Activated naive CD4-positive, alpha-beta T cell treated with anti-CD3 and anti-CD28 coated beads, Interleukin-2, amount 50 U/mL, for 16 hours (primary cell): Measurements from ENCODE around the gene HKDC1.

ENCODE experiments used
- DNase-seq: peaks from one replicate; pipeline ENCODE4 v3.0.0-alpha.2; 2020

HKDC1 gene

GRCh38 chr10:69216577-69217118, 3.5 kb upstream of the HKDC1 start:
- DNase-seq: no peak

- DNase-seq: no peak
Observed at GRCh38 chr10:69217119-69217754, 2.9 kb upstream of the HKDC1 start.

GRCh38 chr10:69218831-69219230, 1.3 kb upstream of the HKDC1 start:
- no peak for DNase-seq

- DNase-seq: no peak
Observed at GRCh38 chr10:69220507-69220906, 375 bp downstream of the HKDC1 start.

- peak; percentile 65 for DNase-seq
Observed at GRCh38 chr10:69222157-69223027, 2.3 kb downstream of the HKDC1 start.

GRCh38 chr10:69223028-69223342, 2.9 kb downstream of the HKDC1 start:
- no peak for DNase-seq

GRCh38 chr10:69224862-69225657, 4.9 kb downstream of the HKDC1 start:
- no peak for DNase-seq

- DNase-seq: no peak
Observed at GRCh38 chr10:69225681-69226080, 5.5 kb downstream of the HKDC1 start.

GRCh38 chr10:69226919-69227450, 6.9 kb downstream of the HKDC1 start:
- no peak for DNase-seq

- DNase-seq: no peak
Observed at GRCh38 chr10:69228151-69228550, 8.0 kb downstream of the HKDC1 start.

GRCh38 chr10:69229616-69229916, 9.4 kb downstream of the HKDC1 start:
- DNase-seq: no peak

- DNase-seq: no peak
Observed at GRCh38 chr10:69230128-69230527, 10.0 kb downstream of the HKDC1 start.

GRCh38 chr10:69232252-69232651, 12.1 kb downstream of the HKDC1 start:
- no peak for DNase-seq

- DNase-seq: peak; percentile 34
Observed at GRCh38 chr10:69232736-69233480, 12.8 kb downstream of the HKDC1 start.

GRCh38 chr10:69234447-69234846, 14.3 kb downstream of the HKDC1 start:
- DNase-seq: no peak

GRCh38 chr10:69237528-69238159, 17.5 kb downstream of the HKDC1 start:
- DNase-seq: peak; percentile 85

- DNase-seq: no peak
Observed at GRCh38 chr10:69239136-69239535, 19.0 kb downstream of the HKDC1 start.

GRCh38 chr10:69239816-69240434, 19.8 kb downstream of the HKDC1 start:
- no peak for DNase-seq

- DNase-seq: no peak
Observed at GRCh38 chr10:69240455-69240854, 20.3 kb downstream of the HKDC1 start.

- DNase-seq: no peak
Observed at GRCh38 chr10:69241575-69241974, 21.4 kb downstream of the HKDC1 start.

GRCh38 chr10:69242040-69242851, 22.1 kb downstream of the HKDC1 start:
- no peak for DNase-seq
